RWPE2 (cell line): ENCODE measurements around the gene NMNAT2.

Experiments used
- ATAC-seq: fragments of 200-7000 bp; cut with Tn5 transposase; 3 replicates; pipeline ENCODE4 v1.9.1; 2021; ENCODE audit warnings: low read depth
- DNase-seq: peaks from one replicate; pipeline ENCODE4 v3.0.0-alpha.2; 2020; ENCODE audit warnings: low spot score
- H3K27ac ChIP-seq: fragments of 450-650 bp; 2 replicates; pipeline ENCODE4 v1.5.1; 2017; ENCODE audit warnings: mild to moderate bottlenecking; ENCODE audit not compliant: poor library complexity, severe bottlenecking
- H3K27me3 ChIP-seq: fragments of 250-450 bp; sonication (Bioruptor Pico); 2 replicates; pipeline ENCODE4 v1.5.1; 2021; ENCODE audit warnings: mild to moderate bottlenecking, moderate library complexity; ENCODE audit not compliant: insufficient read depth, poor library complexity, severe bottlenecking
- H3K36me3 ChIP-seq: fragments of 250-450 bp; sonication (Bioruptor Pico); 2 replicates; pipeline ENCODE4 v1.5.1; 2020; ENCODE audit warnings: low read depth, mild to moderate bottlenecking, moderate library complexity
- H3K4me1 ChIP-seq: fragments of 250-450 bp; sonication (Bioruptor Pico); 2 replicates; pipeline ENCODE4 v1.5.1; 2021; ENCODE audit warnings: mild to moderate bottlenecking, moderate library complexity; ENCODE audit not compliant: insufficient read depth, poor library complexity, severe bottlenecking
- H3K4me3 ChIP-seq: fragments of 250-450 bp; sonication (Bioruptor Pico); 2 replicates; pipeline ENCODE4 v1.5.1; 2021; ENCODE audit warnings: mild to moderate bottlenecking, moderate library complexity; ENCODE audit not compliant: severe bottlenecking
- H3K9me3 ChIP-seq: fragments of 250-450 bp; sonication (Bioruptor Pico); 2 replicates; pipeline ENCODE4 v1.5.1; 2021; ENCODE audit warnings: mild to moderate bottlenecking, moderate library complexity; ENCODE audit not compliant: severe bottlenecking
- CTCF ChIP-seq: fragments of 450-650 bp; IDR thresholded peaks from one replicate; pipeline ENCODE4 v1.5.1; 2017; ENCODE audit warnings: mild to moderate bottlenecking, moderate library complexity; ENCODE audit not compliant: poor library complexity, severe bottlenecking

The NMNAT2 gene

GRCh38 chr1:183226361-183226760 is 191.8 kb downstream of the NMNAT2 start:
- Histone ChIP-seq H3K27me3 (no peaks in the 10 kb centered on the region), H3K36me3 (peaks cover 99% of the 10 kb centered on the region), H3K27ac (peak overlapping the region; percentile 72), H3K4me1 (peaks cover 19% of the 10 kb centered on the region), H3K9me3 (no peaks in the 10 kb centered on the region), H3K4me3 (no peak overlapping the region)
- ATAC-seq, result no peak
- TF ChIP-seq CTCF, result no peak
- no peak for DNase-seq

- no peak for TF ChIP-seq CTCF
- Histone ChIP-seq H3K4me3 (no peak overlapping the region), H3K27ac (peak overlapping the region; percentile 14), H3K4me1 (peaks cover 3% of the 10 kb centered on the region), H3K36me3 (peaks cover 100% of the 10 kb centered on the region), H3K9me3 (no peaks in the 10 kb centered on the region), H3K27me3 (no peaks in the 10 kb centered on the region)
- ATAC-seq (no peak), DNase-seq (no peak)
Observed at GRCh38 chr1:183223467-183223866, 194.7 kb downstream of the NMNAT2 start.

- DNase-seq, result no peak
Observed at GRCh38 chr1:183222909-183223308, 195.3 kb downstream of the NMNAT2 start.

GRCh38 chr1:183219616-183220009 is 198.6 kb downstream of the NMNAT2 start:
- no peak for ATAC-seq
- no peaks in the 10 kb centered on the region for H3K4me1 ChIP-seq
- H3K27ac ChIP-seq, result peak overlapping the region; percentile 40
- no peaks in the 10 kb centered on the region for H3K27me3 ChIP-seq
- no peaks in the 10 kb centered on the region for H3K9me3 ChIP-seq
- H3K4me3 ChIP-seq, result no peak overlapping the region
- DNase-seq, result no peak
- peaks cover 100% of the 10 kb centered on the region for H3K36me3 ChIP-seq
- no peak for TF ChIP-seq CTCF

More at GRCh38 chr1:183222909-183223308, 195.3 kb downstream of the NMNAT2 start:
- H3K4me1 ChIP-seq, result peaks cover 3% of the 10 kb centered on the region
- no peaks in the 10 kb centered on the region for H3K27me3 ChIP-seq
- peaks cover 100% of the 10 kb centered on the region for H3K36me3 ChIP-seq
- no peak for ATAC-seq
- H3K27ac ChIP-seq, result peak overlapping the region; percentile 14
- no peak for TF ChIP-seq CTCF
- no peak overlapping the region for H3K4me3 ChIP-seq
- no peaks in the 10 kb centered on the region for H3K9me3 ChIP-seq

GRCh38 chr1:183218971-183219615 is 199.1 kb downstream of the NMNAT2 start:
- Histone ChIP-seq H3K4me1 (no peaks in the 10 kb centered on the region), H3K36me3 (peaks cover 100% of the 10 kb centered on the region), H3K9me3 (no peaks in the 10 kb centered on the region), H3K27ac (peak overlapping the region; percentile 40), H3K4me3 (no peak overlapping the region), H3K27me3 (no peaks in the 10 kb centered on the region)
- TF ChIP-seq CTCF, result no peak
- DNase-seq (no peak), ATAC-seq (peak; percentile 26; the same call in 2 of the 3 replicates)
